CD4-positive, alpha-beta T cell (primary cell): ENCODE data around the gene SLC38A9. TPM values are rescaled to one million over a fixed set of nuclear protein-coding genes. Genes with fewer than 3 reads are reported as not detected.

Source experiments
- ATAC-seq: fragments of 200-7000 bp; cut with Tn5 transposase; one replicate; pipeline ENCODE4 v1.10.0; 2022; ENCODE audit warnings: mild to moderate bottlenecking; ENCODE audit not compliant: poor library complexity
- CTCF ChIA-PET: fragments of 350-600 bp; sonication (Branson Sonifier 250); formaldehyde crosslinking; loops from one replicate; lab custom pipeline; 2021; ENCODE audit warnings: antibody characterized with exemption, inconsistent platforms; lab: Charles Lee
- POLR2A ChIA-PET: fragments of 350-600 bp; sonication (Branson Sonifier 250); formaldehyde crosslinking; loops from one replicate; lab custom pipeline; 2021; ENCODE audit warnings: antibody characterized with exemption, inconsistent platforms; lab: Charles Lee
- DNase-seq, 14 experiments: peaks; one replicate each; pipeline ENCODE4 v3.0.0-alpha.2; 2013 to 2020; ENCODE audit warnings: mixed read lengths in 2 of 14
- H3K27ac ChIP-seq, 2 donors: one replicate each; pipeline versions ENCODE4 v1.5.1 to v1.7.0; 2013; ENCODE audit warnings: low read length in 2 of 2, low read depth in 1 of 2, mild to moderate bottlenecking in 1 of 2
- H3K27me3 ChIP-seq, 2 experiments: 1 replicate in 1 of 2; 2 replicates in 1 of 2; pipeline versions ENCODE4 v1.6.1 to v1.7.0; 2013; ENCODE audit warnings: low read length in 2 of 2, control low read depth in 1 of 2, mild to moderate bottlenecking in 1 of 2, moderate library complexity in 1 of 2; ENCODE audit not compliant: insufficient read depth in 2 of 2, control insufficient read depth in 1 of 2
- H3K36me3 ChIP-seq: one replicate; pipeline ENCODE4 v1.6.1; 2013; ENCODE audit warnings: low read length, control low read depth; ENCODE audit not compliant: insufficient read depth
- H3K4me1 ChIP-seq: one replicate; pipeline ENCODE4 v1.6.1; 2013; ENCODE audit warnings: low read length, control low read depth; ENCODE audit not compliant: insufficient read depth
- H3K4me3 ChIP-seq: one replicate; pipeline ENCODE4 v1.5.1; 2013; ENCODE audit warnings: mild to moderate bottlenecking, low read length, moderate library complexity
- H3K9me3 ChIP-seq, 2 experiments: 1 replicate in 1 of 2; 2 replicates in 1 of 2; pipeline versions ENCODE4 v1.6.1 to v1.7.0; 2013; ENCODE audit warnings: low read length in 2 of 2, mild to moderate bottlenecking in 2 of 2, control low read depth in 1 of 2, moderate library complexity in 1 of 2; ENCODE audit not compliant: control insufficient read depth in 1 of 2, insufficient read depth in 1 of 2
- H3K27ac Mint-ChIP-seq: one replicate; pipeline ENCODE4 v1.8.0; 2020; ENCODE audit warnings: mixed read lengths
- H3K27me3 Mint-ChIP-seq: one replicate; pipeline ENCODE4 v1.8.0; 2021; ENCODE audit warnings: mixed read lengths
- H3K36me3 Mint-ChIP-seq: one replicate; pipeline ENCODE4 v1.8.0; 2021; ENCODE audit warnings: low read depth, mixed read lengths
- H3K4me1 Mint-ChIP-seq: one replicate; pipeline ENCODE4 v1.8.0; 2021; ENCODE audit warnings: low read depth, mixed read lengths
- H3K4me3 Mint-ChIP-seq: one replicate; pipeline ENCODE4 v1.8.0; 2020; ENCODE audit warnings: mild to moderate bottlenecking, mixed read lengths
- H3K9me3 Mint-ChIP-seq: one replicate; pipeline ENCODE4 v1.8.0; 2020; ENCODE audit warnings: mixed read lengths
- CTCF ChIP-seq: fragments of 200-600 bp; IDR thresholded peaks from one replicate; pipeline ENCODE4 v1.8.0; 2022; ENCODE audit warnings: antibody characterized with exemption, mild to moderate bottlenecking
- intact Hi-C, 2 experiments: fragments of 100-400 bp; cut with DNase I in 1 of 2; cut with micrococcal nuclease in 1 of 2; formaldehyde crosslinking; loops; one replicate each; pipeline versions ENCODE4 v1.15.1 to v1.9.0; 2023 to 2025; cut with DNase I, micrococcal nuclease
- total RNA-seq, 174 experiments: library from RNA in 2 of 174; stranded (reverse) in 2 of 174; gene quantifications; one replicate each; pipeline ENCODE4 v1.2.3 and lab custom pipeline; 2021 to 2026

The SLC38A9 gene
- total RNA-seq, 2 experiments from 2014 or later, result 10.0 to 10.3 TPM

- no peak overlapping the region for H3K27ac Mint-ChIP-seq
- H3K9me3 Mint-ChIP-seq, result peaks cover 8% of the 10 kb centered on the region
- no peaks in the 10 kb centered on the region for H3K27me3 ChIP-seq
- no peak for TF ChIP-seq CTCF
- no peak overlapping the region for H3K27ac ChIP-seq
- H3K36me3 Mint-ChIP-seq, result peaks cover 15% of the 10 kb centered on the region
- ATAC-seq, result no peak
- no peaks in the 10 kb centered on the region for H3K36me3 ChIP-seq
- H3K9me3 ChIP-seq, result peaks cover 0 to 4% of the 10 kb centered on the region in 2 experiments
- CTCF ChIA-PET, result interaction anchor here (0.6 kb wide), 1 partner anchor 284 kb away, joined by 3 read pairs; no protein-coding TSS in a partner anchor
- H3K4me1 ChIP-seq, result peaks cover 20% of the 10 kb centered on the region
- DNase-seq, result no peak
- POLR2A ChIA-PET, result no interaction called here
- intact Hi-C loops, result loop anchor here in 1 of 2 experiments (10.0 kb wide), 1 partner anchor 1401 kb away; the partner anchor contains the start of gene ARL15
- no peaks in the 10 kb centered on the region for H3K27me3 Mint-ChIP-seq
- H3K4me3 Mint-ChIP-seq, result no peak overlapping the region
- H3K4me1 Mint-ChIP-seq, result peaks cover 18% of the 10 kb centered on the region
- H3K4me3 ChIP-seq, result no peak overlapping the region
Measured at GRCh38 chr5:55715519-55716078, 3.5 kb upstream of the SLC38A9 start.

- Mint-ChIP-seq H3K27ac (no peak overlapping the region), H3K36me3 (peaks cover 15% of the 10 kb centered on the region), H3K4me3 (peak overlapping the region; percentile 51), H3K27me3 (no peaks in the 10 kb centered on the region), H3K4me1 (peaks cover 18% of the 10 kb centered on the region), H3K9me3 (peaks cover 8% of the 10 kb centered on the region)
- intact Hi-C loops, result loop anchor here in 1 of 2 experiments (5.0 to 10.0 kb wide), 2 partner anchors 182 to 1400 kb away; partner anchors contain the start of genes ARL15 and PLPP1
- Histone ChIP-seq H3K4me1 (peaks cover 20% of the 10 kb centered on the region), H3K36me3 (no peaks in the 10 kb centered on the region), H3K27ac (no peak overlapping the region), H3K9me3 (peaks cover 0 to 4% of the 10 kb centered on the region in 2 experiments), H3K27me3 (no peaks in the 10 kb centered on the region), H3K4me3 (no peak overlapping the region)
- ATAC-seq (no peak), DNase-seq (no peak)
- POLR2A ChIA-PET, result no interaction called here
- no peak for TF ChIP-seq CTCF
- CTCF ChIA-PET, result no interaction called here
Measured at GRCh38 chr5:55714749-55715148, 2.6 kb upstream of the SLC38A9 start.

- Histone ChIP-seq H3K4me1 (peaks cover 20% of the 10 kb centered on the region), H3K27ac (no peak overlapping the region), H3K36me3 (no peaks in the 10 kb centered on the region), H3K4me3 (no peak overlapping the region), H3K9me3 (peaks cover 0 to 4% of the 10 kb centered on the region in 2 experiments), H3K27me3 (no peaks in the 10 kb centered on the region)
- CTCF ChIA-PET, result no interaction called here
- DNase-seq (no peak), ATAC-seq (no peak)
- POLR2A ChIA-PET, result no interaction called here
- H3K4me3 Mint-ChIP-seq, result no peak overlapping the region
- H3K9me3 Mint-ChIP-seq, result peaks cover 8% of the 10 kb centered on the region
- no peak overlapping the region for H3K27ac Mint-ChIP-seq
- peaks cover 18% of the 10 kb centered on the region for H3K4me1 Mint-ChIP-seq
- H3K36me3 Mint-ChIP-seq, result peaks cover 15% of the 10 kb centered on the region
- intact Hi-C loops, result loop anchor here in 1 of 2 experiments (5.0 to 10.0 kb wide), 2 partner anchors 182 to 1400 kb away; partner anchors contain the start of genes ARL15 and PLPP1
- H3K27me3 Mint-ChIP-seq, result no peaks in the 10 kb centered on the region
- no peak for TF ChIP-seq CTCF
Measured at GRCh38 chr5:55714339-55714738, 2.2 kb upstream of the SLC38A9 start.
